Fibroblast of skin of right quadriceps (primary cell): ENCODE measurements around the gene BEND2.
A peak's percentile ranks its signal among the peaks of the same experiment; 100 is the strongest.
"Not testable (repeated sequence)": the region's sequence is repeated elsewhere in the genome, so short reads cannot be mapped to it uniquely, and the experiment has no call there.

ENCODE experiments used
- DNase-seq: peaks from one replicate; pipeline ENCODE4 v3.0.0-alpha.2; 2013

The BEND2 gene

GRCh38 chrX:18220786-18221185 lies at the start of gene BEND2:
TSS of gene BEND2 (minus strand) at chrX:18220886. CDS start at chrX:18220750, 136 bp downstream.
- no peak for DNase-seq

GRCh38 chrX:18255059-18255458 lies 34.4 kb upstream of the BEND2 start:
- DNase-seq = no peak

- DNase-seq = peak; percentile 12
These were observed 32.1 kb upstream of the BEND2 start for GRCh38 chrX:18252644-18253359.

GRCh38 chrX:18229646-18230045 lies 9.0 kb upstream of the BEND2 start:
- not testable (repeated sequence) for DNase-seq

- no peak for DNase-seq
These were observed 7.4 kb upstream of the BEND2 start for GRCh38 chrX:18228069-18228468.

- no peak for DNase-seq
These were observed 6.8 kb upstream of the BEND2 start for GRCh38 chrX:18227458-18227857.

- peak; percentile 0 for DNase-seq
These were observed 10.2 kb downstream of the BEND2 start for GRCh38 chrX:18210470-18210869.

- no peak for DNase-seq
These were observed 14.0 kb downstream of the BEND2 start for GRCh38 chrX:18206657-18207056.

- DNase-seq = no peak
These were observed 17.1 kb downstream of the BEND2 start for GRCh38 chrX:18203631-18204030.

- DNase-seq = no peak
These were observed 26.0 kb downstream of the BEND2 start for GRCh38 chrX:18194688-18195087.

- no peak for DNase-seq
These were observed 41.2 kb downstream of the BEND2 start for GRCh38 chrX:18179446-18179845.

GRCh38 chrX:18174971-18175370 lies 45.7 kb downstream of the BEND2 start:
- DNase-seq = no peak

GRCh38 chrX:18174209-18174608 lies 46.5 kb downstream of the BEND2 start:
- DNase-seq = no peak

- no peak for DNase-seq
These were observed 47.0 kb downstream of the BEND2 start for GRCh38 chrX:18173494-18174180.

- no peak for DNase-seq
These were observed 47.7 kb downstream of the BEND2 start for GRCh38 chrX:18172970-18173369.

- DNase-seq = no peak
These were observed 49.8 kb downstream of the BEND2 start for GRCh38 chrX:18170910-18171309.

GRCh38 chrX:18166068-18166467 lies 54.6 kb downstream of the BEND2 start:
- no peak for DNase-seq

GRCh38 chrX:18160369-18160768 lies 60.3 kb downstream of the BEND2 start:
- no peak for DNase-seq

GRCh38 chrX:18158963-18159362 lies 61.7 kb downstream of the BEND2 start:
- DNase-seq = no peak

- DNase-seq = no peak
These were observed 69.0 kb downstream of the BEND2 start for GRCh38 chrX:18151649-18152048.

- no peak for DNase-seq
These were observed 69.5 kb downstream of the BEND2 start for GRCh38 chrX:18151157-18151556.

GRCh38 chrX:18149454-18149853 lies 71.2 kb downstream of the BEND2 start:
- no peak for DNase-seq

GRCh38 chrX:18146954-18147353 lies 73.7 kb downstream of the BEND2 start:
- DNase-seq = peak; percentile 3

GRCh38 chrX:18146009-18146408 lies 74.7 kb downstream of the BEND2 start:
- no peak for DNase-seq

- DNase-seq = no peak
These were observed 83.9 kb downstream of the BEND2 start for GRCh38 chrX:18136816-18137215.
